MM.1S (cell line): ENCODE results near the gene APLP2.

Source experiments
- DNase-seq: peaks from one replicate; pipeline ENCODE4 v3.0.0-alpha.2; 2015
- H2AFZ ChIP-seq: fragments of 300-600 bp; sonication (generic); 2 replicates; pipeline ENCODE4 v1.6.0; 2016; ENCODE audit warnings: antibody characterized with exemption, low read length
- H3F3A ChIP-seq: fragments of 300-600 bp; sonication (generic); 2 replicates; pipeline ENCODE4 v1.6.1; 2016; ENCODE audit warnings: mild to moderate bottlenecking, antibody characterized with exemption, low read length, moderate library complexity, mixed read lengths; ENCODE audit not compliant: insufficient read depth
- H3K27ac ChIP-seq: fragments of 300-600 bp; sonication (generic); 2 replicates; pipeline ENCODE4 v1.5.1; 2016; ENCODE audit warnings: mild to moderate bottlenecking, low read length
- H3K27me3 ChIP-seq: fragments of 300-600 bp; sonication (generic); replicated peaks from 2 replicates; pipeline ENCODE4 v1.6.0; 2016; ENCODE audit warnings: low read length; ENCODE audit not compliant: insufficient read depth
- H3K36me3 ChIP-seq: fragments of 300-600 bp; sonication (generic); replicated peaks from 2 replicates; pipeline ENCODE4 v1.6.1; 2016; ENCODE audit warnings: mild to moderate bottlenecking, low read length, mixed read lengths; ENCODE audit not compliant: insufficient read depth
- H3K4me1 ChIP-seq: fragments of 300-600 bp; sonication (generic); 2 replicates; pipeline ENCODE4 v1.6.1; 2016; ENCODE audit warnings: low read length, mixed read lengths
- H3K4me2 ChIP-seq: fragments of 300-600 bp; sonication (generic); 2 replicates; pipeline ENCODE4 v1.6.0; 2016; ENCODE audit warnings: low read depth, low read length
- H3K4me3 ChIP-seq: fragments of 300-600 bp; sonication (generic); 2 replicates; pipeline ENCODE4 v1.5.1; 2016; ENCODE audit warnings: low read length, mixed read lengths
- H3K79me2 ChIP-seq: fragments of 300-600 bp; sonication (generic); 2 replicates; pipeline ENCODE4 v1.6.1; 2016; ENCODE audit warnings: mixed run types, low read length, mixed read lengths
- H3K9ac ChIP-seq: fragments of 300-600 bp; sonication (generic); 2 replicates; pipeline ENCODE4 v1.6.1; 2016; ENCODE audit warnings: low read length, mixed read lengths
- H3K9me2 ChIP-seq: fragments of 300-600 bp; sonication (generic); replicated peaks from 2 replicates; pipeline ENCODE4 v1.6.1; 2016; ENCODE audit warnings: mild to moderate bottlenecking, low read length, mixed read lengths; ENCODE audit not compliant: insufficient read depth
- H3K9me3 ChIP-seq: fragments of 300-600 bp; sonication (generic); replicated peaks from 2 replicates; pipeline ENCODE4 v1.6.1; 2016; ENCODE audit warnings: mild to moderate bottlenecking, low read length, mixed read lengths; ENCODE audit not compliant: insufficient read depth
- H4K20me1 ChIP-seq: fragments of 300-600 bp; sonication (generic); 2 replicates; pipeline ENCODE4 v1.6.1; 2016; ENCODE audit warnings: mild to moderate bottlenecking, low read length, moderate library complexity, mixed read lengths; ENCODE audit not compliant: insufficient read depth
- CTCF ChIP-seq: fragments of 300-600 bp; sonication (generic); IDR thresholded peaks from 2 replicates; pipeline ENCODE4 v1.5.1; 2016; ENCODE audit warnings: antibody characterized with exemption, low read length, mixed read lengths
- EZH2 ChIP-seq: fragments of 300-600 bp; sonication (generic); optimal IDR thresholded peaks from 2 replicates; pipeline ENCODE3; 2017; ENCODE audit warnings: low read depth, mild to moderate bottlenecking, antibody characterized with exemption, low read length, mixed read lengths
- EZH2phosphoT487 ChIP-seq: fragments of 300-600 bp; sonication (generic); IDR thresholded peaks from 2 replicates; pipeline ENCODE4 v1.6.1; 2018; ENCODE audit warnings: antibody characterized with exemption, low read length

Gene APLP2

GRCh38 chr11:130110339-130111108 lies 40.8 kb downstream of the APLP2 start:
- no peaks in the 10 kb centered on the region for H4K20me1 ChIP-seq
- H3K27me3 ChIP-seq: no peaks in the 10 kb centered on the region
- H3K9me2 ChIP-seq: no peaks in the 10 kb centered on the region
- H3K9ac ChIP-seq: no peak overlapping the region
- H3K4me1 ChIP-seq: no peaks in the 10 kb centered on the region
- H3K27ac ChIP-seq: no peak overlapping the region
- H3K36me3 ChIP-seq: no peaks in the 10 kb centered on the region
- H2AFZ ChIP-seq: no peak overlapping the region
- no peaks in the 10 kb centered on the region for H3K79me2 ChIP-seq
- TF ChIP-seq EZH2phosphoT487: no peak
- no peak for TF ChIP-seq CTCF
- no peak for TF ChIP-seq EZH2
- H3K4me2 ChIP-seq: no peak overlapping the region
- H3K4me3 ChIP-seq: no peak overlapping the region
- H3K9me3 ChIP-seq: no peaks in the 10 kb centered on the region
- DNase-seq: no peak
- no peaks in the 10 kb centered on the region for H3F3A ChIP-seq

GRCh38 chr11:130112071-130112830 lies 42.6 kb downstream of the APLP2 start:
- Histone ChIP-seq H3F3A (no peaks in the 10 kb centered on the region), H3K79me2 (no peaks in the 10 kb centered on the region), H3K27ac (no peak overlapping the region), H3K9ac (no peak overlapping the region), H3K4me2 (no peak overlapping the region), H4K20me1 (no peaks in the 10 kb centered on the region), H3K36me3 (no peaks in the 10 kb centered on the region), H3K4me3 (no peak overlapping the region), H3K27me3 (no peaks in the 10 kb centered on the region), H3K9me3 (no peaks in the 10 kb centered on the region), H3K4me1 (peaks cover under 1% of the 10 kb centered on the region; the same call in 1 of the 2 replicates), H2AFZ (no peak overlapping the region), H3K9me2 (no peaks in the 10 kb centered on the region)
- TF ChIP-seq EZH2 (no peak), EZH2phosphoT487 (no peak), CTCF (no peak)
- no peak for DNase-seq

DNA sequence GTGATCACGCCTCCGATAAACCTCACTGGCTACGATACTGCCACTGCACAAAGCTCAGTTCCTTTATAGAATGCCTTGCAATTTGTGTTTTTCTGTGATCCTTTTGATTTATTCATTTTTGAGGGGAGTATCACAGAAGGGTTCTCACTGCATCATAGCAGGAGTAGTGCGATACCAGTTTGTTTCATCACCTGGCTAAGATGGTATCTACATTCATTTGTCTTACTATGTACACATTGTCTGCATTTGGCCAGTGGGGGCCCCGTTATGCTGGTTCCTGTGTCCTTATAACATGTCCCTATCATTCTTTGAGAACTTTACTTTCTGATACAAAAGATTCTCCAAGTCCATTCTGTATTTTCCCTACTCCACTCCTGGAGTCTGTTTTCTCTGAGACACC lies 44.6 kb downstream of the APLP2 start:
- H3K9me3 ChIP-seq: no peaks in the 10 kb centered on the region
- no peaks in the 10 kb centered on the region for H3K27me3 ChIP-seq
- H3F3A ChIP-seq: peaks cover 13% of the 10 kb centered on the region
- H3K79me2 ChIP-seq: no peaks in the 10 kb centered on the region
- H4K20me1 ChIP-seq: peaks cover 6% of the 10 kb centered on the region; the same call in 1 of the 2 replicates
- H3K4me2 ChIP-seq: no peak overlapping the region
- no peaks in the 10 kb centered on the region for H3K36me3 ChIP-seq
- DNase-seq: no peak
- H2AFZ ChIP-seq: no peak overlapping the region
- H3K9ac ChIP-seq: no peak overlapping the region
- no peak for TF ChIP-seq EZH2
- TF ChIP-seq CTCF: no peak
- TF ChIP-seq EZH2phosphoT487: no peak
- H3K9me2 ChIP-seq: no peaks in the 10 kb centered on the region
- peaks cover 18% of the 10 kb centered on the region for H3K4me1 ChIP-seq
- no peak overlapping the region for H3K27ac ChIP-seq
- H3K4me3 ChIP-seq: no peak overlapping the region
